Measurements from ENCODE around the gene R3HCC1L.
"Not testable (repeated sequence)": the region's sequence is repeated elsewhere in the genome, so short reads cannot be mapped to it uniquely, and the experiment has no call there.

The R3HCC1L gene

DNA sequence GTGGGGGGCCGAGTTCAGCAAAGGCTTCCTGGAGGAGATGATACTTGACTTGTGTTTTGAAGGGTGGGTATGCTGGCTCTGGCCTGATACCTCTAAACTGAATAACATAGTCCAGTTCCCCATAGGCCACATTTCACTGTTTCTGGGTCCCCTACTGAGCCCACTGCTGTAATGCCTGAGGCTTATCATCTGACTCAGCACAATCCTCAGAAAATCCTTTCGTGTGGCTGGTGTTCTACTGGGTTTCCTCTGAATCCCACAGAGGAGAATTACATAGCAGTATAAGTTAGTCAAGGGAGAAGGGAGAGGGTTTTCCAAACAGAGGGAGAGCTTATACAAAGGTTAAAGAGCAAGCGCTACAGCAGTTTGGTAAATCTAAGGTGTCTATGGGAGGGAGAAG lies 2.8 kb upstream of the R3HCC1L start:
- DNase-seq: peak; percentile 41

DNA sequence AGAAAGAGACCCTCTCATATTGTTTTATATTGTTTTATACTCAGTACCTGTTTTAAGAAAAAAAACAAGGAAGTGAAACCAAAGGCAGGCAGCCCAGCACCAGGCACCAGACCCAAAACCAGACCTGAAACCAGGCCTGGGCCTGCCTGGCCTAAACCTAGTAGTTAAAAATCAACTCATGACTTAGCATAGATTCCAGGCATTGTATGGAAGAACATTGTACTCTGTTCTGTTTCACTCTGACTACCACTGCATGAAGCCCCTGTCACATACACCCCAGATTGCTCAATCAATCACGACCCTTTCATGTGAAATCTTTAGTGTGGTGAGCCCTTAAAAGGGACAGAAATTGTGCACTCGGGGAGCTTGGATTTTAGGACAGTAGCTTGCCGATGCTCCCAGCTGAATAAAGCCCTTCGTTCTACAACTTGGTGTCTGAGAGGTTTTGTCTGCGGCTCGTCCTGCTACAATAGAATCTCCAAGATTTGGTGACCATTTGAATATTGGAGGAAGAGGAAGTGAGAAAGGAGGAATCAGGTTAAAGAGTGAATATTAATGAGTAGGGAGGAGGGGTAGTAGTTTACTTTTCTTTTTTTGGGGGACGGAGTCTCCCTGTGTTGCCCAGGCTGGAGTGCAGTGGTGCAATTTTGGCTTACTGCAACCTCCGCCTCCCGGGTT lies 1.2 kb upstream of the R3HCC1L start:
- not testable (repeated sequence) for DNase-seq

DNA sequence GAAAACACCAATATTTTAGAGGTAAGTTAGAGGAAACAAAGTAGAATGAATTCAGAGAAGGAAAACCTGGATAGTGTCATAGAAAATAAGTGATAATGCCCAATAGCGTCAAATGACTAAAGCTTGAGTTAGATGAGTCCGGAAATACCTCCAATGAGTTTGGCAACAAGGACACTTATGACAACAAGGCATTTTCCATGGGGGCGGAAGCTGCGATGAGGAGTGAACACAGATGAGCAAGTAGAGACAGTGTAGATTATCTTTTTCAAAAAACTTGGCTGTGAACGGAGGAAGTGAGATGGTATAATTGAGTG lies 383 bp upstream of the R3HCC1L start:
- no peak for DNase-seq

DNA sequence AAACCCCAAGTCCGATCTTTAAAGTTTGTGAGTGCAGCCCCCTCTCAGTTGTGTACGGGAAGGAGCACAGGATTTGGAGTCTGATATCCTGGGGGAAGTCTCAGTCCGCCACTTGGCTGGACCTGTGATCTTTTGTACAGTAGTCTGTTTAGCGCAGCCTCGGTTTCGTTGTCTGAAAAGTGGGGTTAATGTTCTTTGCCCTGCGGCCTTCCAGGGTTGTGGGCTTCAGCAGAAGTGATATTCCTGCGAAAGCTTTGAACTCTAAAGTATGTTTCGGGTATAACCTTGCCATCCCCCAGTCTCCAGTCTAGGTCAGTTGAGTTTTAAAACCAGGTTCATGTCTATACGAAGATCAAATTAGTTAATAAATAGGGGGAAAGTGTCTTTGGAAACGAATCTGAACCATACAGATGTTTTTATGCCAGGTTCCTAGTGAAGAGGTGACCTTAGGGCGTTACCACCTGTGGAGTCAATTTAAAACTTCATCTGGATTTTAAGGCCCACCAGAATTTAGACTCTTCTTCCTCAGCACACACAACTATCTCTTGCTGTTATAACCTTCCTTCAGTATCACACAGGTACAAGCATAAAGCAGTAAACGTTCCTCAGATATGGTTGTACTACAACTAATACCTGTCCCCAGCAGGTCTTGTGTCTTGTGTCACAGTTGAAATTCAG lies 904 bp downstream of the R3HCC1L start:
- DNase-seq: no peak

DNA sequence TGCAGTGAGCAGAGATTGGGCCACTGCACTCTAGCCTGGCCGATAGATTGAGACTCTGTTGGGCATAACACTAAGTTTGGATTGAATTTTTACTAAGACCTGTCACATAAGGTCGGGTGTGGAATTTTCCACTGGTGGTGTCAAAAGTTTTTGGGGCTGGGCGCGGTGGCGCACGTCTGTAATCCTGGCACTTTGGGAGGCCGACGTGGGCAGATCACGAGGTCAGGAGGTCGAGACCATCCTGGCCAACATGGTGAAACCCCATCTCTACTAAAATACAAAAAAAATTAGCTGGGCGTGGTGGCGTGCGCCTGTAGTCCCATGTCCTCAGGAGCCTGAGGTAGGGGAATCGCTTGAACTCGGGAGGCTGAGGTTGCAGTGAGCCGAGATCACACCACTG lies 2.3 kb downstream of the R3HCC1L start:
- DNase-seq: not testable (repeated sequence)

DNA sequence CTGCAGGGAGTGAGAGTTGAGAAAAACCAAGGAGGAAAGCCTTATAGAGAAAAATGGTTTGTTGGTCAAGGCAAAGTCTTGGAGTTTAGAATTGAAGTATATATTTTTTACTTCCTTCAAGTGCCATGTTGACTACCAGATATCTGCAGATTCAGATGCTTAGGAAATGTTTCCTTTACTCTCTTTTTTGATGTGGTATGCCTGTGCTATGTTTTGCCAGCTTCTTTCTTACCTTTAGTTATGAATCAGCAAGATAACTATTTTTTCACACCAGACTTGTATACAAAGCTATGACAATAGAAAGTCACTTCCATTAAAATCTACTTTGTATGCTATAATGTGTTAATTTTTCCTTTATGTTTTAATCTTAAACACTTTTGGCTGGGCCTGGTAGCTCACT lies 3.6 kb downstream of the R3HCC1L start:
- DNase-seq: no peak

DNA sequence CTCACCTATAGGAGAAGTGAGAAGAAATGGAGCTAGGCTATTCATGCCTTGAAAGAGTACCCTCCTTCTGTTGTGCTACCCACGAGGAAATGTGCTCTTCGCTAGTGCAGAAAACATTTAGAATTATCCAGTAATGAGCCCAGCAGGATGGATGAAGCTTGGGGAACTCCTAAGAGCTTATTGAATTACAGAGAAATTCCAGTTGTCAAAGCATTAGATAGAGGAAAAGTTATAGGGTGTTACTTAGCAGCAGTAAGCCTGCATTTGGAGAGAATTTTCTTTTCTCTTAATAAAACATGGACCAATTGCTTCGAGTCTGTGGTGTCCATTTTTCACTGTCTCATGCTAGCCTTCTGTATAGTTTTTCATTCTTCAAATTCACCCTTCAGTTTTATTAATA lies 5.0 kb downstream of the R3HCC1L start:
- DNase-seq: no peak

DNA sequence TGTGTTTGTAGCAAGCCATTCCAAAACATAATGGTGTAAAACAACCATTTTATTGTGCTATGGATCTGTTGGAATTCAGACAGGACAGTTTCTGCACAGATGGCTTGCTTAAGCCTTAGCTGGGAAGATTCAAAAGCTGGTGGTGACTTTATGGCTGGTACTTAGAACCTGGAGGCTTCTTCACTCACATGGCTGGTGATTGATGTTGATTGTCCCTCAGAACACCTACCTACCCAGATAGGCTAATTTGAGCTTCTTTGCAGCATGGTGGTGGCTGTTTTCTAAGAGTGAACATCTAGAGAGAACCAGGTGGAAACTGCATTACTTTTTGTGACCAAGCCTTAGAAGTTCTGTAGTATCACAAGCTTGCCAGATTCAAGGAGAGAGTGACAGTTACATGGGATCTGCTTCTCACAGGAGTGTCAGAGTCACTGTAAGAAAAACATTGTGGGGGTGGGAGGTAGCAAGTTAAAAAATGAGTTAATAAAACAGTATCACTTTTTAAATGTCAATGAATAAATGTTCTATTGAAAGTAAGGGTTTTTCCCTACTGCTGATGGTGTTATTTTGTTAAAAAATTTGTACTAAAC lies 7.1 kb downstream of the R3HCC1L start:
- no peak for DNase-seq

DNA sequence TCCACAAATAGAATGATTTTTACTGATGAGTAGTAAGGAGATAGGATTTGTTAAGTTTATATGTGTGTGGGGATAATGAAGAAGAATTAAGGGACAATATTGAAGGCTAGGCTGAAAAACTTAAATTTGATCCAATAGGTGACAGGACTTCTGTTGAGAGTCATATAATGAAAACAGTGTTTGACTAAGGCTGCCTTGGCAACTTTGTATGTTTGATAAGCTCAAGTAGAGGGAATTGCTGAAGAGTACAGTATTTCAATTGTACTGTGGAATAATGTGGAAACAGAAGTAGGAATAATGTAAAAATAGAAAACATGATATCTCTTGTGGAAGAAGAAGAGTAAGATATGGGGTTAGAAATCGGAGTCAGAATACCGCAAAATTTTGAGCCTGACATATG lies 10.5 kb downstream of the R3HCC1L start:
- DNase-seq: no peak

DNA sequence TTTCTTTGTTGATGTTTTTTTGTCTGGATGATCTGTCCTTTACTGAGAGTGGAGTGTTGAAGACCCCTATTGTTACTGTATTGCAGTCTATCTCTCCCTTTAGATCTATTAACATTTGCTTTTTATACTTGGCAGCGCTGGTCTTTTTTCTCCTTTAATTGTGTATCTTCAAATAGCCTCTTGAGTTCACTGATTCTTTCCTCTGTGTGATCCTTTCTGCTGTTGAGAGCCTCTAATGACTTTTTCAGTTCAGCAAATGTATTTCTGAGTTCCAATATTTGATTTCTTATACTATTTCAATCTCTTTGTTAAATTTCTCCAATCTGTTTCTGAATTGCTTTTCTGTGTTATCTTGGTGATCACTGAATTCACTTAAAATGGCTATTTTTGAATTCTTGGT lies 15.4 kb downstream of the R3HCC1L start:
- no peak for DNase-seq

DNA sequence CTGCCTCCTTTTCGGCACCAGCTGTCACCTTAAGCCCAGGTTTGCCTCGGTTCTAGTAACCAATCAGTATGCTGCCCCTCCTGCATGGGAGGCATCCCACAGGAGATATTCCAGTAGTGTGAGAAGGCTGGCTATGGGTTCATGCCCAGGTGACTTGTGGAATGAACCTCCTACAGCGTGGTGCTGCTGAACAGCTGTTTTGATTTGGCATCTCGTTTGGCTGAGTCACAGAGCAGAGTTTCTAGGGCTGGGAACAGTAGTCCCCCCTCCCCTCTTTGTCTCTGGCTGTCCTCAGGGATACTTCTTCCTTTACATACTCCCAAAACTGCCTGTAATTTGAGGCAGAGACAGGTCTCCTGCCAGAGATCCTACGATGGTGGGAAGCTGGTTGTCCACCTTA lies 16.1 kb downstream of the R3HCC1L start:
- DNase-seq: peak; percentile 47

DNA sequence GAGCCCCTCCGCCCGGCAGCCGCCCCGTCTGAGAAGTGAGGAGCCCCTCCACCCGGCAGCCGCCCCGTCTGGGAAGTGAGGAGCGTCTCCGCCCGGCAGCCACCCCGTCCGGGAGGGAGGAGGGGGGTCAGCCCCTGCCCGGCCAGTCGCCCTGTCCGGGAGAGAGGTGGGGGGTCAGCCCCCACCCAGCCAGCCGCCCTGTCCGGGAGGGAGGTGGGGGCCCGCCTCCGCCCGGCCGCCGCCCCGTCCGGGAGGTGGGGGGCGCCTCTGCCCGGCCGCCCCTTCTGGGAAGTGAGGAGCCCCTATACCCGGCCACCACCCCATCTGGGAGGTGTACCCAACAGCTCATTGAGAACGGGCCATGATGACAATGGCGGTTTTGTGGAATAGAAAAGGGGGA lies 18.3 kb downstream of the R3HCC1L start:
- not testable (repeated sequence) for DNase-seq

DNA sequence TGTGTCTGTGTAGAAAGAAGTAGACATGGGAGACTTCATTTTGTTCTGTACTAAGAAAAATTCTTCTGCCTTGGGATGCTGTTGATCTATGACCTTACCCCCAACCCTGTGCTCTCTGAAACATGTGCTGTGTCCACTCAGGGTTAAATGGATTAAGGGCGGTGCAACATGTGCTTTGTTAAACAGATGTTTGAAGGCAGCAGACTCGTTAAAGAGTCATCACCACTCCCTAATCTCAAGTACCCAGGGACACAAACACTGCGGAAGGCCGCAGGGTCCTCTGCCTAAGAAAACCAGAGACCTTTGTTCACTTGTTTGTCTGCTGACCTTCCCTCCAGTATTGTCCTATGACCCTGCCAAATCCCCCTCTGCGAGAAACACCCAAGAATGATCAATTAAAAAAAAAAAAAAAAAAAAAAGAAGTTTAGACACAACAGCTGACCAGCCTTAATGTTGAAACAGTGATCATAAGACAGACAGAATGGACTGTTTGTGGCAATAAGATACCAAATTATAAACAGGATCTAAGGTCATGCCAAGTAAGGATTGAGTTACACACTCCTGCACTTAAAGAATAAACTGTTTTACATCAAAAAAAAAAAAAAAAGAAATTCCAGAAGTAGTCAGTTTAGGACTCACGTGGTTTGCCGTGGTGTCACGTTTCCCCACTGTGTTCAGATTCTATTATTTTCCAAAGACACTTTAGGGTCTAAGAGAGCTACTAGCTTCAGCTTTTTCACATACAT lies 18.9 kb downstream of the R3HCC1L start:
- peak; percentile 9 for DNase-seq

DNA sequence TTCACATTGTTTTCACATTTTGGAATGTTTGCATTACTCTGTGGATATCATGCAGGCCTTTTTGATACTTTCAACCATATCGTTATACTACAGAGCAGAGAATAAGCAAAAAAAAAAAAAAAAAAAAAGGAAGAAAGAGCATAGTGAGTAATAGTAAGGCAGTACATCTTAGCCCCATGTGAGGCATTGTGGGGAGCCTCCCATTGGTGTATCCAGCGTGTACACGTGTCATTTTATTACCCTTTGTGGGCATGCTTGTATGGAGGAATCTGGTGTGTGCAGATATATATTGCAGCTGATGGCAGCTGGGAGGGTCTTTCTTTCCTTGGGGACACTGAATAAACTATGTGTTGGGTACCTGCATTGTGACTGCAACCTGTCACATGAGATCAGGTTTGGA lies 19.6 kb downstream of the R3HCC1L start:
- DNase-seq: no peak

DNA sequence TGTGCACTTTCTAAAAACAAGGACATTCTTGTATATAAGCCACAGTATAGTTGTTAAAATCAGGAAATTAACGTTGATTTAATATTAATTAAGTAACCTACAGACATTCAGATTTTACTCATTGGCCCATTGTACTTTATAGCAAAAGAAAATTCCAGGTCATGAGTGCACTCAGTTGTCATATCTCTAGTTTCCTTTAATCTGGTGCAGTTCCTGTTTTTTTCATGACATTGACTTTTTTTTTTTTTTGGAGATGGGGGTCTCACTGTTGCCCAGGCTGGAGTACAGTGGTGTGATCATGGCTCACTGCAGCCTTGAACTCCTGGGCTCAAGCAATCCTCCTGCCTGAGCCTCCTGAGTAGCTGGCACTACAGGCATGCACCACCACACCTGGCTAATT lies 24.1 kb downstream of the R3HCC1L start:
- DNase-seq: no peak

DNA sequence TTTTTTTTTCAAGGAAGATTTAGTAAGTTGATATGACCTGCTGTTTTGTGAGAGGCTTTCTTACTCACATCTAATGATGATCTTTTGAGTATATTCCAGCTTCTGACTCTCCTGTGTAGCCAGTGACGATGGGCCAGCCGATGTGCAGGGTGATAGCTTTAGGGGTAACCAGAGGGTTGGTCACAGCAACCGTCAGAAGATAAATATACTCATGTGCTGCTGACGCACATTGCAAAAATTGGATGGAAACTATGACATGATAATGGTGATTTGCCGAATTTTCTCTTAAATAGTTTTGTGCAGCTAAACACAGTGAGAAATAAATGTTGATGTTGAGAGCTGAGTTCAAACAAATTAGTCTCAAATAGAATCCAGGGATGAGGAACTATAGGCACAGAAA lies 29.5 kb downstream of the R3HCC1L start:
- no peak for DNase-seq

DNA sequence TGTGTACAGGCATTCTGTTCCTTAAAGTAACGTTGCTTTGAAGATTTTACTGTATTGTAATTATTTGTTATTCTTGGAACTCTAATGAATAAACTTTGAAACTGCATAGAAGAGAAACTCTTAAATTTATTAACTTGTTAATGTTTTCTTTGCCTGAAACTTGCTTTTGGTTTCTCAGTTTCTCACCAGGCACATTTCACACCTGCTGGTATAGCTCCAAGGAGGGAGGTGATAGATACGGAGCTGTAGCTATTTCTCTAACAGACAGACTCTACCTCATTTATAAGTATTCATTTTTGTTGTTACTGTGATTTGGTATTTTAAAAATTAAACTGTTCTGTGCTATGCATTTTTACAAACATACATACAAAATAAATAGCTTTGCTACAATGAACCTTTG lies 32.7 kb downstream of the R3HCC1L start:
- no peak for DNase-seq

DNA sequence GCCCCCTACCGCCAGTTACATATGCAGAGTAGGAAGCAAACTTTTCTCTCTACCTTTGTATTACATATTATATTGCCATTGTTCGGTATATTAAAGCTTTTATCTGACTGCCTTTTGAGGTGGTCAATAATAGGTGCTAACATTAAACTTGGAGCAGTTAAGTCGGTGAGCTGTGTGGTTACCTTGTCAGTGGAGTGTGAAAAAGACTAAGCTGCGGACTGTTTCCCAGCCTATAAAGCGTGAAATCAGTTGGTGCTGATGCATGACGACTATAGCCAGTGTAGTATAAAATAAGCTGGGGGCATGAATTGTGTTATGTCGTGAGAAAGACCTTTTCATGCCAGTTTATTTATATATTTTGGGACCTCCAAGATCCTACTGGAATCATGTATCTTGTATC lies 33.7 kb downstream of the R3HCC1L start:
- DNase-seq: no peak

DNA sequence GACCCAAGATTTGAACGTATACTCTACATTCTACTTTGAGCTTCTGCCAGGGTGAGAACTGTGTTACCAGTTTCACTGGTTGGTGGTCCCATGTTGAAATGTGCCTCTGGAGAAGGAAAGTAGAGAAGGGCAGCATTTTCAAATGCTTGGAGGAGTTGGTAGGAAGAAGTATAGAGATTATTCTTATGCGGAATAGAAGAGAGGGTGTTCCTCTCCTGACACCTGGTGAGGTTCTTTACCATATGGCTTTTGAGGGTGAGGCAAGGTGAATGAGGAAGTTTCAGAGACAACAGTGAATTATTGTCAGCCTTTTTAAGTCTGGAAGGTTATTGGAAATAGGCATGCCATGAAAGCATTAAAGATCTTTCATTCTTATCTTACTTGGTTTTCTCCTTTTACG lies 34.3 kb downstream of the R3HCC1L start:
- no peak for DNase-seq

DNA sequence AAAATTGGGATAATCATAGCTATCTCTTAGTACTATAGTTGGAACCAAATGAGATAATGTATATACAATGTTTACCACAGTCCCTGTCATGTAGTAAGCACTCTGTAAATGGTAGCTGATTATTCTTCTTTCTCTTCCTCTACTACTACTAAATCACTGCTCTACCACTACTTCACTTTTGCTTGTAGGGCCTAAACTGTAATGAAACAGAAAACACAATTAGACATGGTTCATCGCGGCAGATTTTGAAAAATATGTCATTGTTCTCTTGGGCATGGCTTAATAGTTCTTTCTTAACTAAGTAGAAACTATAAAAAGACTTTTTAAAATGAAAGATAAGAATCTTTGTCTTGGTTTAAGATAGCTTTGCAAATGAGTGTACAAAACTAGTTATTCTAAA lies 34.9 kb downstream of the R3HCC1L start:
- DNase-seq: no peak

DNA sequence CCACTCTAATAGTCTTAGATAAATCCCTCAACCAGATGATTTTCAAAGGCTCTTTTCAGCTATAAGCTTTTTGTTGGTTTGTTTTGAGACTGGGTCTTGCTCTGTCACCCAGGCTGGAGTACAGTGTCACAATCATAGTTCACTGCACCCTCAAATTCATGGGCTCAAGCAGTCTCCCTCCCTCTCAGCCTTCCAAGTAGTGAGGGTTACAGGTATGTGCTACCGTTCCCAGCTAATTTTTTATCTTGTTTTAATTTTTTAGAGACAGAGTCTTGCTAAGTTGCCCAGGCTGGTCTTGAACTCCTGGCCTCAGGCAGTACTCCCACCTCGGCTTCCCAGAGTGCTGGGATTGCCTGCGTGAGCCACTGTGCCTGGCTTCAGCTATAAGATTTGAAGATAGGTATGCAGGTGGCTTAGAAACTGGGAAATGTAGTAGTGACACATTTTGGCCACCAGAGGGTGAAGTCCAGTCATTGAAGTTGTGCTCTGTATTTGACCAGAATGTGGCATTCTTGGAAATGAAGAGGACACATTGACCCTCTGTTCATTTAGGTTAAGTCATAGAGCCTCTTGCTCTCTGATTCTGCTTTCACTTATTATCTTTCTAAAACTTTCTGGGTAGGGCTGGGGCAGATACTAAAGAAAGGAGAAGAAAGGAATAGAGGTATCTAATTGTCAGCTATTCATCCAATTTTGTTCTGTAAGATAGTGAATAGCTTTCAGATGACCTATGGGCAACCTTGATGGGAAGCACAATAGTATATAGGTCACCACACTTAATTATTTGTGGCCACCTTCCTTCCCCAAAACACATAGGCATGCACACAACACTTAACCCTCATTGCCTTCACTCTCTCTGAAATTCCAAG lies 36.0 kb downstream of the R3HCC1L start:
- peak; percentile 48 for DNase-seq

DNA sequence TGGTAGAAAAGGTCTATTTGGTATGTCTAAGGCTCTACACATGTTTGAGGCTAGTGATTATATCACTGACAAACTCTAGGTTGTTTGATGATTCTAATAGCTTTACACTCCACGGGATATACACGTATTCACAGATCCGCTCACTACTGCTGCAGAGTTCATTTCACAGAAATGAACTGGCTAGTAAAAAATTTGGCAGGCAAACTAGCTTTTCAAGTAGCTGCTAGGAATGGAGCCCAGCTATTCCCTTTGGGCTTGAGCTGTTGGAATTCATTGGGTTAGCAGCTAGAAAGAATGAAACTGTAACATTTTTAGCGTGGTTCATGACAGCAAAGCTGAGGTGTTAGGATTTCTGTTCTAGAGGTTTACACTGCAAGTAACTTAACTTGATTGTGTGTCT lies 37.6 kb downstream of the R3HCC1L start:
- DNase-seq: peak; percentile 56

DNA sequence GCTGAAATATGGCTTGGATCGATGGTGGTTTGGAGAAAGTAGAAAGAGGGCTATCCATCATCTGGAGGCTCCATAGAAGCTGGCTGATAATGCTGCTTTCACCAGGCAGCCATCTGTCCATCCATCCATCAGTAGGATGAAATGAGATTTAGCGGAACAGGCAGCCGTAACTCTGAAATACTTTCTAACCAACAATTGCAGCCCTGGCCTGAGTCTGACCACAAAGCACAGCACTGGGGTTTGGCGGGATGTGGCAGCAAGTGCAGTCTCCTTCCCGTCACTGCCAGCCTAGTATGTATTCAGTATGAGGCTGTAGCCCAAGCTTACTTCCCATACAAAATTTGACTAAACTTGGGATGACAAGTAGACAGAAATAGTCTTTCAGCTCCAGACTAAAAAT lies 38.0 kb downstream of the R3HCC1L start:
- DNase-seq: no peak
